ENCODE data around the gene CYB561D2. TPM values are rescaled to one million over a fixed set of nuclear protein-coding genes. Genes with fewer than 3 reads are reported as not detected.

CYB561D2 gene
- total RNA-seq, 1 experiment from 2014 or later: 27.5 TPM

GRCh38 chr3:50325497-50326181, 25.0 kb upstream of the CYB561D2 start:
- H3K27ac ChIP-seq (ENCODE audit: low read length): no peak overlapping the region
- DNase-seq (ENCODE audit: low read depth, low spot score) (no peak), ATAC-seq (no peak)
- peaks cover 27% of the 10 kb centered on the region for H3K4me1 ChIP-seq (ENCODE audit: control insufficient read depth, insufficient read depth, low read length)
- H3K27me3 ChIP-seq (ENCODE audit: control insufficient read depth, insufficient read depth, low read length): no peaks in the 10 kb centered on the region
- ChIA-PET CTCF (no interaction called here), POLR2A (no interaction called here)
- intact Hi-C loops (cut with micrococcal nuclease; ENCODE audit: unreplicated experiment): no loop called here
- TF ChIP-seq REST (IDR thresholded peaks at IDR 0.05; ENCODE audit: insufficient read depth in 1 of 2, low read depth in 2 of 2, low read length in 1 of 2) (no peak), TCF7L2 (IDR thresholded peaks at IDR 0.05; ENCODE audit: low read depth, low read length) (no peak), SIN3A (IDR thresholded peaks at IDR 0.05; ENCODE audit: borderline replicate concordance, insufficient read depth, low read depth, low read length) (no peak), POLR2AphosphoS5 (IDR thresholded peaks at IDR 0.05; ENCODE audit: low read depth, low read length) (no peak), CTCF (IDR thresholded peaks at IDR 0.05) (no peak)
- in situ Hi-C loops (cut with HindIII; ENCODE audit: low pct_unique_long_range_greater_than_20kb, low sequenced_read_pairs): no loop called here
- no peaks in the 10 kb centered on the region for H3K9me3 ChIP-seq (ENCODE audit: control insufficient read depth, insufficient read depth, low read depth, low read length)
- no peak overlapping the region for H3K4me3 ChIP-seq (ENCODE audit: low read depth in 2 of 2, low read length in 2 of 2)
- peaks cover 8% of the 10 kb centered on the region for H3K36me3 ChIP-seq (ENCODE audit: control insufficient read depth, insufficient read depth, low read length)
- BruUV-seq (replicated peaks): no TSS peak

- TF ChIP-seq SIN3A (IDR thresholded peaks at IDR 0.05; ENCODE audit: borderline replicate concordance, insufficient read depth, low read depth, low read length) (no peak), TCF7L2 (IDR thresholded peaks at IDR 0.05; ENCODE audit: low read depth, low read length) (no peak)
- no TSS peak for BruUV-seq (replicated peaks)
- intact Hi-C loops (cut with micrococcal nuclease; ENCODE audit: unreplicated experiment) (no loop called here), in situ Hi-C loops (cut with HindIII; ENCODE audit: low pct_unique_long_range_greater_than_20kb, low sequenced_read_pairs) (no loop called here)
- Histone ChIP-seq H3K9me3 (ENCODE audit: control insufficient read depth, insufficient read depth, low read depth, low read length) (no peaks in the 10 kb centered on the region), H3K4me3 (ENCODE audit: low read depth in 2 of 2, low read length in 2 of 2) (no peak overlapping the region), H3K36me3 (ENCODE audit: control insufficient read depth, insufficient read depth, low read length) (peaks cover 11% of the 10 kb centered on the region), H3K4me1 (ENCODE audit: control insufficient read depth, insufficient read depth, low read length) (peaks cover 27% of the 10 kb centered on the region), H3K27ac (ENCODE audit: low read length) (no peak overlapping the region), H3K27me3 (ENCODE audit: control insufficient read depth, insufficient read depth, low read length) (no peaks in the 10 kb centered on the region)
- DNase-seq (ENCODE audit: low read depth, low spot score): no peak
- no peak for ATAC-seq
- CTCF ChIA-PET: no interaction called here
- POLR2A ChIA-PET: no interaction called here
These were observed 24.5 kb upstream of the CYB561D2 start for GRCh38 chr3:50326182-50326541.

- Histone ChIP-seq H3K9me3 (ENCODE audit: control insufficient read depth, insufficient read depth, low read depth, low read length) (no peaks in the 10 kb centered on the region), H3K36me3 (ENCODE audit: control insufficient read depth, insufficient read depth, low read length) (peaks cover 11% of the 10 kb centered on the region), H3K27ac (ENCODE audit: low read length) (peak overlapping the region; percentile 89), H3K4me1 (ENCODE audit: control insufficient read depth, insufficient read depth, low read length) (peaks cover 25% of the 10 kb centered on the region), H3K27me3 (ENCODE audit: control insufficient read depth, insufficient read depth, low read length) (no peaks in the 10 kb centered on the region), H3K4me3 (ENCODE audit: low read depth in 2 of 2, low read length in 2 of 2) (peak overlapping the region; percentile 87 to 89)
- BruUV-seq (replicated peaks): no TSS peak
- intact Hi-C loops (cut with micrococcal nuclease; ENCODE audit: unreplicated experiment): no loop called here
- DNase-seq (ENCODE audit: low read depth, low spot score) (no peak), ATAC-seq (no peak)
- CTCF ChIA-PET: no interaction called here
- no peak for TF ChIP-seq TCF7L2 (IDR thresholded peaks at IDR 0.05; ENCODE audit: low read depth, low read length)
- no peak for TF ChIP-seq SIN3A (IDR thresholded peaks at IDR 0.05; ENCODE audit: borderline replicate concordance, insufficient read depth, low read depth, low read length)
- TF ChIP-seq CTCF (IDR thresholded peaks at IDR 0.05): no peak
- TF ChIP-seq REST (IDR thresholded peaks at IDR 0.05; ENCODE audit: insufficient read depth in 1 of 2, low read depth in 2 of 2, low read length in 1 of 2): no peak
- TF ChIP-seq POLR2AphosphoS5 (IDR thresholded peaks at IDR 0.05; ENCODE audit: low read depth, low read length): no peak
- POLR2A ChIA-PET: no interaction called here
- in situ Hi-C loops (cut with HindIII; ENCODE audit: low pct_unique_long_range_greater_than_20kb, low sequenced_read_pairs): no loop called here
These were observed 23.5 kb upstream of the CYB561D2 start for GRCh38 chr3:50327129-50327528.
